Coronary artery (tissue), 2 donors: ENCODE results near the gene APBB2.

Source experiments
- DNase-seq: peaks from one replicate; pipeline ENCODE4 v3.0.0-alpha.2; 2017; ENCODE audit warnings: low spot score
- H3K27ac ChIP-seq, 2 donors: fragments of 200-600 bp; sonication (generic); one replicate each; pipeline ENCODE4 v1.5.1; 2016 to 2019
- H3K4me3 ChIP-seq: fragments of 200-600 bp; sonication (generic); 2 replicates; pipeline ENCODE4 v1.5.1; 2016; ENCODE audit warnings: mild to moderate bottlenecking, moderate library complexity
- TF ChIP-seq, protein P1 (sequence below): fragments of 200-600 bp; sonication (generic); IDR thresholded peaks from one replicate; pipeline ENCODE4 v1.5.1; 2019; ENCODE audit warnings: antibody characterized with exemption

APBB2 gene

DNA sequence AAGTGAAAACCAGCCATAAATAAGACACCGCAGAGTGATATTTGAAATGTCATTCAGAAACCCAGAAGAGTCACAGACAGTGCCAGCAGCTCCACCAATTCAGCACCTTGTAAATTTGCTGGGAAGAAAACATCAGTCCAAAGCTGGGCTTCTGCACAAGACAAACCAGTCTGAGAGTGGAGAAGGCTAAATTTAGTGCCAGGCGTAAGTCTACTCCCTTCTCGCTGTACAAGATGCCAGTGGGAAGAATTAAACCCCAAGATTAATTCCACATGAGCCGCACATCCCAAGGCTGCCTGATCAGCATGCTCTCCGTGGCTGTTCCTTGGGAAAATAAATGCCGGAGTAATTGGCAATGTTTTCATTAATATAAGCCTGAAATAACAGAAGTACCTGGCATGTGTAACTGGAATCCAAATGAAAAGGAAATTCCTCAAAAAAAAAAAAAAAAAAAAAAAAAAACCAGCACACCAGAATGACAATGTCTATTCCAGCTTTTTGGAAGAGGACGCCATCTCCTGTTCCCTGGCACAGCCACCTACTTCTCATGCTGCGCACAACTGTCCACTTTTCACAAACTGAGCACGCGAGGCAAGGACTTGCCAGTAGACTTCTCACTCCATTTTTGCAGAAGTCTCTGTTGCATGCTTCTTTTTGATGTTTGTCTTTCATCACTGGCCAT lies 369.0 kb downstream of the APBB2 start:
- DNase-seq: no peak
- Histone ChIP-seq H3K27ac (peak overlapping the region in 1 of 2 donors; percentile 49), H3K4me3 (no peak overlapping the region)
- TF ChIP-seq, protein P1, sequence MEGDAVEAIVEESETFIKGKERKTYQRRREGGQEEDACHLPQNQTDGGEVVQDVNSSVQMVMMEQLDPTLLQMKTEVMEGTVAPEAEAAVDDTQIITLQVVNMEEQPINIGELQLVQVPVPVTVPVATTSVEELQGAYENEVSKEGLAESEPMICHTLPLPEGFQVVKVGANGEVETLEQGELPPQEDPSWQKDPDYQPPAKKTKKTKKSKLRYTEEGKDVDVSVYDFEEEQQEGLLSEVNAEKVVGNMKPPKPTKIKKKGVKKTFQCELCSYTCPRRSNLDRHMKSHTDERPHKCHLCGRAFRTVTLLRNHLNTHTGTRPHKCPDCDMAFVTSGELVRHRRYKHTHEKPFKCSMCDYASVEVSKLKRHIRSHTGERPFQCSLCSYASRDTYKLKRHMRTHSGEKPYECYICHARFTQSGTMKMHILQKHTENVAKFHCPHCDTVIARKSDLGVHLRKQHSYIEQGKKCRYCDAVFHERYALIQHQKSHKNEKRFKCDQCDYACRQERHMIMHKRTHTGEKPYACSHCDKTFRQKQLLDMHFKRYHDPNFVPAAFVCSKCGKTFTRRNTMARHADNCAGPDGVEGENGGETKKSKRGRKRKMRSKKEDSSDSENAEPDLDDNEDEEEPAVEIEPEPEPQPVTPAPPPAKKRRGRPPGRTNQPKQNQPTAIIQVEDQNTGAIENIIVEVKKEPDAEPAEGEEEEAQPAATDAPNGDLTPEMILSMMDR: no peak

DNA sequence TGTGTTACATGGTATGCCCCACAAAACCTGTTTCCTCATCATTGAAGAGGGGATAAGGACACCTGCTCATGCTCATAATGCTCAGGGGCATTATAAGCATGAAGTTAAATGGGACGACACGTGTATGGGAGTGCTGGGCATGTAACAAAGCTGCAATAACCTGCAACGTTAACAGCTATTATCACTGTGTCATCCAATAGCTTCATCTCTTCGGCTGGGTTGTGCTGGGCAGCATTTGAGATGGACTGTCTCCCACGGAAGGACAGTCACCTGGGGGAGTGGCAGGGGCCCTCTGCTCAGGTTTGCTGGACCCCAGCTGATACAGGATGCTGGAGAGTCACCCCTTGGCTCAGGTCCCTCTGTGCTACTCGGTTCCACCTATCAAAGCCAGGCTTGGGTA lies 370.1 kb downstream of the APBB2 start:
- Histone ChIP-seq H3K27ac (peak overlapping the region; percentile 16 to 63), H3K4me3 (no peak overlapping the region)
- DNase-seq: no peak
- TF ChIP-seq, protein P1: no peak

DNA sequence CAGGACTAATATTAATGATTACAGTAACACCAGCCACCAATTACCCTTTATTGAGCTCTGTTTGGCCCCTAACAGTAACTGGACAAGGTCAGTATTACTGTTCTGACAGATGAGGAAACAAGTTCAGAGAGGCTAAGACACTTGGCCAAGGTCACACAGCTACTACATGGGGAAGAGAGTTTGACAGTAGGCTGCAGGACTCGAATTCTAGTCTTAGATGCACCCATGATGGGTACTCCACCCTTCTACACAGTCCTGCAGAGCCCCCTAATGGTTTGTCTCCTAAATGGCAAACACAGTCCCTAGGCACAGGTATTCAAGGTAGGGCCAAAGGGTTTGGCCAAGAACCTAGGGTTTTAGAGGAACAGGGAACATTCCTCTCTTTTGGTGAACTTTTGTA lies 370.6 kb downstream of the APBB2 start:
- H3K27ac ChIP-seq: peak overlapping the region in 1 of 2 donors; percentile 63
- no peak overlapping the region for H3K4me3 ChIP-seq
- TF ChIP-seq, protein P1: no peak
- no peak for DNase-seq

DNA sequence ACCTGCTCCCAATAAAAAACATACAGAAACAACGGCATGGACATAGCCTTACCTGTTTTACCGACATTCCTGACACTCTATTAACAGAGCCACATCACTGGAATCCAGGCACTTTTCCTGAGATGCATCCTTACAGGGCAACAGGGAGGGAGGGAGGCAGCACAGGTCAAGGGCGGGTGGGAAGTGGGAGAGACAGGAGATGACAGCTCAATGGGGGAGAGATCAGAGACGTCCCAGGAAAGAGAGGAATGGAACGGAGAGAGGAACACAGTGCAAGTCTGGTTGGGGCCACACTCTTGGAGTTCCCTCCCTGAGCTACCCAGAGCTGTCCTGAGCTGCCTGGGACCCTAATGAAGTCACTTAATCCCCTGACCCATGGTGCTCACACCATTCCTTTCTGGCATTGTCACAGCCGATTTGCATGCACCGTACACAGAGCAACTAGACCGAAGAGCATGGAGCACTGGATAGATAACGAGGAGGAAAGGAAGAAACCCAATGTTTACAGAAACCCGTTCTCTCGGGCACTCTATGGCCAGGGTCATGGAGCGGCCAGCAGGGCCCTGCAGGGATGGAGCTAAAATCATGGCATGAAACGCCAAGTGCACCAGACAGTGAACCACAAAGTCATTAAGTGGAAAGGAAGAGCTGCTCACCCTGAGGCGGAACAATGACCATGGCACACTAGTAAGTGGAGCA lies 371.5 kb downstream of the APBB2 start:
- TF ChIP-seq, protein P1: no peak
- Histone ChIP-seq H3K27ac (no peak overlapping the region), H3K4me3 (no peak overlapping the region)
- DNase-seq: no peak

DNA sequence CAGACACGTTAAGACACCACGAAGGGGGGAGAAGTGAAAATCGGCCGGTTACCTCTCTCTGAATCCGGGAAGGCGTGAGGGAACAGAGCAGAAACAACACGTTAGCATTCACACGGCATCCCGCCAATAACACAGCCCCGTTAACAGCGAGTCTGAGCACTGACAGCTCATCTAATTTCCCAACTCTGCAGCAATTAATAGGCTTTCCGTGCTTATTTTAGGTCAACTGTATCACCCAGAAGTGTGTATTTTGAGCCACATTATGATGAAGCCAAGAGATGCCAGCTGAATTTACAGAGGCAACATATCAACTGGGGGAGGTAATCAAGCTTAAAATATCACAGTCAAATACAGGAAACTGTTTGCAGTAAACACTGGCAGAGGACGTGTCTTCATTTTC lies 372.0 kb downstream of the APBB2 start:
- Histone ChIP-seq H3K4me3 (no peak overlapping the region), H3K27ac (no peak overlapping the region)
- DNase-seq: no peak
- TF ChIP-seq, protein P1: no peak

DNA sequence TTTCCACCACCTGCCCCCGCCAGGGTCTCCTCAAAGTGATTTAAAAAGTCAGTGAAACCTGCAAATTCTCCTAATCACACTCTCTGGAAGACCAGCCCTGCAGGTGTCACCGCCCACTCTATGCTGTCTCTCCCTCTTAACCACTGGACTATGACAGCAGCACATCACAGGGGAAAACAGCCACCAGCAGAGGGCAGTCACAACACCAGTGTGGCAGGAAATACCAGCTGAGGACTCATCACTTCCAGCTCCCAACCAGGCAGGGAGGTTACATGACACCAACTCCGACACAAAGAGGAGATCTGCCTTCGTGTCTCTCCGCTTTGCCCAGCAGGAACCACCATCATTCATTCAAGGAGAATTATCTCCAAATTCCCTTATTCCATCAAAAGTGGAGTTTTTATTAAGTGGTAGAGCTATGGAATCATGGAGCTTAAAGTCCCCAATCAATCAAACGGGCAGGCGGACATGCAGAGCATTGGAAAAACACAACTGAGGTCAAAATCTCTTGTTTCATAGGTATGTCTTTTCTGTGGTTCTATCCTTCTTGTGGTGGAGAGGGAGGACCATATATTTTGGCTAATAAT lies 373.3 kb downstream of the APBB2 start:
- Histone ChIP-seq H3K27ac (no peak overlapping the region), H3K4me3 (no peak overlapping the region)
- no peak for DNase-seq
- TF ChIP-seq, protein P1: peak; percentile 25
